GM18517 (cell line): ENCODE measurements around the gene STK32B.

Experiments used
- ATAC-seq: cut with Tn5 transposase; IDR thresholded peaks from one replicate; pipeline ENCODE4 v1.9.1; 2021; ENCODE audit warnings: mild to moderate bottlenecking, moderate library complexity; ENCODE audit not compliant: unreplicated experiment

The STK32B gene

DNA sequence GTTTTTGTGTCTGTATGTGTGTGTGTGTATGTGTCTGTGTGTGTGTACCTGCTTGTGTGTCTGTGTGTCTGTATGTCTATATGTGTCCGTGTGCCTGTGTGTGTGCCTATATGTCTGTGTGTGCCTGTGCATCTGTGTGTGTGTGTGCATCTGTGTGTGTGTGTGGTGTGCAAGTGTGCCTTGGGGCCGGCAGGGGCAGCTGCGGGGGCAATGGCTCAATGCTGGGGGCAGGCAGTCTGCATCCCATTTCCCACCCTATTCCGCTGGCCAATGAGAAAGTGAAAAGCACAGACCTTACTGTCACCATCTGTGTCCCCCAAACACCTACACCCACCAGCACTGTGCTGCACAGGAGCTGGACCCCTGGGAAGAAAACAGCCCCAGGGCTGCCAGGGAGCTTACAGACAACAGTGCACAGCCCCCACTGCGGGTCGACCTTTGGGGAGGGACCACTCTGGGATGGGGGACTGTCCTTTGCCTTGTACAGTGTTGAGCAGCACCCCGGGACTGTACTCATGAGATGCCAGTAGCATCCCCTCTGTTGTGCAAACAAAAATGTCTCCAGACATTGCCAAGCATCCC, 411.1 kb downstream of the STK32B start:
- no peak for ATAC-seq

DNA sequence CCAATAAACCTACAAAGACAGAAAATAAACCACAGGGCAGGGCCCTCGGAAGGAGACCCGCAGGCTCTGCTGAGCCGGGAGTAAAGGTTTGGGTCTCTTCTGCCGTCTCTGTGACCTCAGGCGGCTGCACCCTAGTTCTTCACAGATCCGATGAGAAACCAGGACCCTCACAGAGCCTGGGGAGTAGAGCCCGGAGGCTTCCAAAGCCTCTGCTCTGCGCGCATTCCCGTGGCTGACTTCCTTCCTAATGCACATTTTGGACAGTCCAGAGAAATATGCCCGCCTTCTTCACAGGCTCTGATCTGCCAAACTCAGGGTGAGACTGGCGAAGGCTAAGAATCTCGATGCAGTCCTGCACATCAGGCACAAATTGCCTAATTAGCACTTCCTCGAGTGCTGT, 411.6 kb downstream of the STK32B start:
- ATAC-seq: no peak

DNA sequence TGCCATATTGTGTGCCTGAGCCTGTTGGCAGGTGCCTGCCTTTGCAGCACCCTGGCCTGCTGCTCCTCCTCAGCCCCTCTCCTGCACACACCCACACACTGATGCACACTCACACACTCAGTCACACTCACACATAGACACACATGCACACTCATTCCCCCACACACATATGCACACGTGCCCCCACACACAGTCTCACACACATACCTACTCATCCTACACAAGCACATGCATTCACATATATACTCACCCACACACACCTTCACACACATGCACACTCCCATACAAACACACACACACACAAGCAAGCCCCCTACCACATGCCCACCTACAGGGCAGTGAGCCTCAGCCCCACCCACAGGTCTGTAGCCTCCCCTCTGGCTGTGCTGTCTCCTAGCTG, 412.1 kb downstream of the STK32B start:
- no peak for ATAC-seq

DNA sequence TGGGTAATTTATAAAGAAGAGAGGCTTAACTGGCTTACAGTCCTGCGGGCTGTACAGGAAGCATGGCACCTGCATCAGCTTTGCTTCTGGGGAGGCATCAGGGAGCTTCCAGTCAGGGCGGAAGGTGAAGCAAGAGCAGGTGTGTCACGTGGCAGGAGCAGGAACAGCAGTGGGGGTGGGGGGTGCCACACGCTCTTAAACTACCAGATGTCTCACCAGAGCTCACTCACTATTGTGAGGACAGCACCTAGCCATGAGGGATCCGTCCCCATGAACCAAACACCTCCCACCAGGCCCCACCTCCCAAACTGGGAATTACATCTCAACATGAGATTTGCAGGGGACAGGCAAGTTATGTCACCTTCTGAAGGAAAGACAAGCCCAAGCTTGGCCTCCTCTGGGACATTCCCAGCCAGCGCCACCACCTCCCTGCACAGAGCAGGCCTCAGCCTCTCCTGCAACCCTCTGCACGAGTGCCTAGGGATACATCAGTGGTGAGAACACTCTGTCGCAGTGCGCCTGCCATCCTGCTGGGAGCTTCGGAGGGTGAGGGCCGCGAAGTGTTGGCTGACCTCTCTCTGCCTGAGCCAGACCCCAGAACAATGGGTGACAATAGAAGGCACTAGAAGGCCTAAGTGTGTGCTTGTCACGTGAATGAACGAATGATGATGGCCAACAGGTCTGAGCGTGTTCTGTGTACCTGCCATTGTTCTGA, 412.8 kb downstream of the STK32B start:
- no peak for ATAC-seq

DNA sequence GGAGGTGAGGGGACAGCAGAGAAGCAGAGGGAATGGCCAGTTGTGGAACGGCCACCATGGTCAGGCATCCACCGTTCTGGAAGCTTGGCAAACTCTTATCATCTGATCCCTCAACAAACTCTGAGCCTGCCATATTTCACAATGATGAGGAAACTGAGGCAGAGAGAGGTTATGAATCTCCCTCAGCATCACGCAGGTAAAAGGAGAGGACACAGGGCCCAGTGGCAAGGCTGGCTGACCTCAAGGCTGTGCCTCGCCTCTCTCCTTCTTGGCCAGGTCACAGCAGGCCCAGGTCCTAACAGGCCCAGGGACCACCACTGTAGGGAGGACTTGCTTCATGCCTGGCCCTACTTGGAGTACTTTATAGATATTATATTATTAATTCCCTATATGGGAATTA, 414.2 kb downstream of the STK32B start:
- ATAC-seq: no peak

DNA sequence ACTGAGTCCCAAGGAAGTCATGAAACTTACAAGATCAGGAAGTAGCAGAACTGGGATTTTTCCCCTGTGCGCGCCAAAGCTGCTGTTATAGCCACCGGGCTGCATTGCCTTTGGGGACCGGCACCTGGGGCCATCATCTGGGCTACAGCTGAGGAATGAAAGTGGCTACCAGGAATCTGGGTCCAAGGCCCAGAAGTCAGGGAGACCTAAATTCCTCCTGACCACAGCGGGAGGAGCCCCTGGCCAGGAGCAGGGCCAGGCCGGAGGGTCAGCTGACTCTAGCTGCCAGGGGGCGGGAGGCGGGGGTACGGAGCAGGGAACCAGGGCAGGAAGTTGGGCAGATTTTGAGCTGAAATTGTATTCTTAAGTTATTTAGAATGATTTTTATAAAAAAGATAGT, 414.7 kb downstream of the STK32B start:
- ATAC-seq: no peak

DNA sequence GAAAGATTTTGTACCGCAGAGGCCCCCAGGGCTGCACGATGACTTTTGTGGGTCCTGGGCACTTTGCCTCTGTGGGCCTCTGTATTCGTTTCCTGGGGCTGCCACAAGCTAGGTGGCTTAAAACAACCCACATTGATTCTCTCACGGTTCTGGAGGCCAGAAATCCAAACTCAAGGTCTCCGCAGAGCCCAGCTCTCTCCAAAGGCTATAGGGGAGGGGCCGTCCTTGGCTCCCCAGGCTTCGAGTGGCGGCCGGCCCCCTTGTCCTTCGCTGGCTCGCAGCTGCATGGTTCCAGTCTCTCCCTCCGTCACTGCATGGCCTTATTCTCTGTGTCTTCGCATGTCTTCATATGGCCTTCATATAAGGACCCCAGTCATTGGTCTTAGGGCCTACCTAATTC, 415.8 kb downstream of the STK32B start:
- ATAC-seq: no peak

DNA sequence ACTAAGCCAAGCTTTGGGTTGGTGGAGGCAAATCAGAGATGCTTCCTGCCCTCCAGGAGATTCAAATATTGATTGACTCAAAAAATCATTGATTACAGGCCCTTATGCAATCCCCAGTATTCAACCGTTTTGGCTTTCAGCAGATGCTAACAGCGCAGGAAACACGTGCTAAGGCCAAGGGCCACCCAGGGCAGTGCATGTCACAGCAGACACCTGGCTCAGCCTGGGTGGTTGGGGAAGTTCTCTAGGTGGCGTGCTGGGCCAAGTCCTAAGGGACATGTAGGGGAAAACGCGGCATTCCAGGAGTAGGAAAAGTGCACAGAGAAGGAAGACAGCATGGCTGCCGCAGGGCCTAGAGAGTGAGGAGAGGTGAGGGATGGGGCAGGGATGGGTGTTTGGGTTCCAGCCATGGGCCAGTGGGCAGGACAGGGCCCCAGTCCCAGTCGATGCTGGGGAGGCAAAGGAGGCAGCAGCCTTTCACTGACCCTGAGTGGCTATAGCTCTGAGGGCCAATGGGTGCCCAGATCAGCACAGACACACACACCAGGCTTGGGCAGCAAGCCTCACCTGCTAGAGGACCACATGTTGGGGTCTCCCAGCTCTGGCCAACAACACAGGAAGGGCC, 418.0 kb downstream of the STK32B start:
- ATAC-seq: no peak

DNA sequence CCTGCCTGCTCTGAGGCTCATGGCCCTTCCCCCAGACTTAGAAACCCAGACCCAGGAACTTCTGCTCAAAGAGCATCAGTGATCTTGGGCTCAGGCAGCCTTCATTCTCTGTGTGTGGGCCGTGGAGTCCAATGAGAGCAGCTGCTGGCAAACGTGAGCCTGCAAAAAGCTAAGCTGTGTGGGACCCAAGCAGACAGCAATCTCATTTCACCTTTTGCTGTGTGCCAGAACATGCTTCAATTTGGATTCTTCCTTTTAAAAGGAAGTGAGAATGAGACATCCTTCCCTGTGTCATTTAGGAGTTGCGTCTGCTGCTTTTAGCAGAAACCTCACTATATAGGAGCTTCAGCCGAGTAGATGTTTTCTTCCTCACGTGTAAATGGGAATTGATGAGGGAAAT, 418.6 kb downstream of the STK32B start:
- ATAC-seq: no peak

DNA sequence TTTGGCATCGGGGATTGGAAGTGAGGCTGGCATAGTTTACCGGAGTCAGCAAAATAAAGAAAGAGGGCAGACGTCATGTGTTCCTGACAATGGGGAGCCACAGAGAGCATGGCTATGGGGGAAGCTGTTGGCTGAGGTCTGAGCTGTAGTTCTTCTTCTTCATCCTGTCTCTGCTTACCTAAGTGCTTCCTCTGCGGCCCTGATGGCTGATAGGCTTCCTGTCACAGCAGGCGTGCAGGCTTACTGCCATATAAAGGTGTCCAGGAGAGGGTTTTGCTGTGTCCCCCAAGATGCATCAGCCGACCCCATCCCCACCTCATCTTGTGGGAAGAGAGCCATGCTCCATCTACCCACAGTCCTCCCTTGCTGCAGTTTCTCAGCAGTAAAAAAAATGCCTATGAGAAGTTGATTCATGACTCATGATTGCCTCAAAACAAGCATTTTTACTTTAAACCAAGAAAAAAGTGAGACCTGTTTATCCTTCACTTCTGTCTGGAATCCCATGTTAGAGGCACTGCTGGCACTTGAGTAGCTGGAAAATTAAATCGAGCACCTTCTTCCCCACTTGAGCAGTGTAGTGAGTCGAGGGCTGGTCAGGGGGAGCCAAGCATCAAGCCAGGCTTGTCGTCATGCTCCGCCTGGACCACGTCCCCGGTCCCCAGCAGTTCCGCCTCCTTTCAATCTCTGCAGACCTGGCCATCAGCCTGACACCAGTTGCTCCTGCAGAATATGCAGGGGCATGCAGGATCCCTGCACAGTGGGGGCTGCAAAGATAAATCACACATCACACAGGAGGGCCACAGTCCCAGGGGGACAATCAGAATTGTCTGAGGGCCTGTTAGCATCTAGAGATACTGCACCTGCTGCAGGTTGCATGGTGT, 419.3 kb downstream of the STK32B start:
- ATAC-seq: no peak

DNA sequence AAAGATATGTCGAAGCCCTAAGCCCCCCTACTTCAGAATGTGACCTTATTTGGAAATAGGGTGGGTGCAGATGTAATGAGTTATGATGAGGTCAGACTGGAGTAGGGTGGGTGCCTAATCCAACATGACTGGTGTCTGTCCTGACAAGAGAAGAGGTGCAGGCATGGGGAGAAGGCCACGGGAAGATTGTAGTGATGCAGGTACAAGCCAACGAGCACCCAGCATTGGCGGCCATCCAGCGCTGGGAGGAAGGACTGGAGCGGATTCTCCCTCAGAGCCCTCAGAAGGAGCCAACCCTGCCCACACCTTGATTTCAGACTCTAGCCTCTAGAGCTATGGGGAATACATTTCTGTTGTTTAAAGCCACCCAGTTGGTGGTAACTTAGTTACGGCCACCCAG, 419.9 kb downstream of the STK32B start:
- no peak for ATAC-seq

DNA sequence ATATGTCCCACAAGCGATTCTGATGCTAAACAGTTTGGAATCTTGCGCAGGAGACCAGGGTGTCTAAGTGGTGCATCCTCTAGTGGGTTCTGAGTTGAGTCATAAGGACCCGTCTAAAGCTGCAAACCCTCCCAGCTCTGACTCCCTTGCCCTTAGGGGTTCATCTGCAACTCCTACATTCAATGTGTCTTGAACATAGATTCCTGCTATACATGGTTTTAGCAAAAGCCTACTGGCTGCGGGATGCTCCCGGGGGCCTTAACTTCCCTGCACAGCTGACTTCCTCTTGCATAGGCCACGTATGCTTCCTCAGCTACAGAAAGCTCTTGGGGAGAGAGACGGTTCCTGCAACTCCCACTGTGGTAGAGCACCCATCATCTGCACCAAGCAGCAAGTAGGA, 420.4 kb downstream of the STK32B start:
- ATAC-seq: no peak

DNA sequence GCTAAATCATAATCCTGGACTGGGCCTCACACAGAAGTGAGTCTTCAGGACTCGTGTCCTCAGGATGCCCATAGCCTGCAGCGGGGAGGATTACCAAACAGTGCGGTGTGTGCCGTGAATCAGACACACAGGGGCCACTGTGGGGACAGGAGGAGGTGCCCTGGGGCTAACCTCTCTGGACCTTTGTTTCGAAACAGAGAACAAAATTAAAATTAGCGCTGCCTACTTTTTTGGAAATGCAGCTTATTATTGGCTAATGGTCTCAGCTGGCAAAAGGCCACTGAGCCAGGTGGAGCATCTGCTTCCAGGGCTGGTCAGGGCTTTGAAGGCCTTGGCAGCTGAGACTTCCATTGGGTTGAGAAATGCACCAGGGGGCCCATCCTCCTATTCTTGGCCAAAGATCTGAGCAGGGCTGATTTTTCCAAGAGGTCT, 420.9 kb downstream of the STK32B start:
- ATAC-seq: no peak

DNA sequence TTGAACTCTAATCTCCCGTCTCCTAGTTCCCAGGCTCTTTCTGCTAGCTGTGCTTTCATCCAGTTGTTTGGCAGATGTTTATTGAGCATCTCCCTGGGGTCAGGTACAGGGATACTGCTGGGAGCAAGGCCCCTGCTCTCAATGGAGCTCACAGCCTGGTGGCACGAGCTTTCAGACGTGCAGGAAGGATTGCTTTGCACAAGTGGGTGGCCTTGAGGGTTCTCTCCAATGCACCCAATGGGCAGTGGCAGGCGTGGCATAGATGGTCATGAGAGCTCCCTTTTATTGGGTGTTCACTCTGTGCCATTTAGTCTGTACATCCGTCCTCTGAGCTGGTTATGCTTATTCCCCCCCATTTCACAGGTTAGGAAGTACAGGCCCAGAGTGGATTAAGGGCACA, 421.8 kb downstream of the STK32B start:
- no peak for ATAC-seq

DNA sequence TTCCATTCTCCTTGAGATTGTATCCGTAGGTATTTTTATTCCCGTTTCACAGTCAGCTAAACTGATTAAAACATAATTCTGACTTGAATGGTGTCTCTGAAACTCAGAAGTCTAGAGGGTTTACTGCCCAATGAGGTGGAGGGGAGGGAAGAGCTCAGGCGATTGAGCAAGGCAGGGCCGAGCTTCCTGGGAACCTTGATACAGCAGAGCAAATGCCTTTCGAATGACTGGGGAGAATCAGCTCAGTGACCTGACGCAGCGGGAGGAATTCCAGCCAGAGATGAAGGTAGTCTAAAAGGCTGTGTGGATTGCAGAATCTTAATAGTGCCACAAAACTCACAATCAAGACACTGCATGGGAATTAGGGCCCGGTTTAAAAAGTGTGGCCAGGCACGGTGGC, 423.5 kb downstream of the STK32B start:
- ATAC-seq: no peak

DNA sequence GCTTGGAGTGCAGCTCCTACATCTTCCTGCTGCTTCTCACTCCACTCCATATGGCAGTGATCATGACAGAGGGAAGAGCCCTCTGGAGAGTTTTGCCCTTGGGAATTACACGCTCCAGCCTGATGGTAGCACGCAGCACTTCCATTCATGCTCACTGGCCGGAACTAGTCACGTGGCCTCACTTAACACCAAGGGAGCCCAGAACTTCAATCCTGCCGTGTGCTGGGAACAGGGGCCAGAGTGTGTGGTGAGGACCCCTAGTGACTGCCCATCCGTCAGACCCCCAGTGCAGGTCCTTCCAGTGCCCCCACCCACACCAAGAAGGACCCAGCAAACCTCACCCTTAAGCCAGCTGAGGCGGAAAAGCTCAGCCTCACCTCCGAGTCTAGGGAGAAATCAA, 426.3 kb downstream of the STK32B start:
- ATAC-seq: no peak

DNA sequence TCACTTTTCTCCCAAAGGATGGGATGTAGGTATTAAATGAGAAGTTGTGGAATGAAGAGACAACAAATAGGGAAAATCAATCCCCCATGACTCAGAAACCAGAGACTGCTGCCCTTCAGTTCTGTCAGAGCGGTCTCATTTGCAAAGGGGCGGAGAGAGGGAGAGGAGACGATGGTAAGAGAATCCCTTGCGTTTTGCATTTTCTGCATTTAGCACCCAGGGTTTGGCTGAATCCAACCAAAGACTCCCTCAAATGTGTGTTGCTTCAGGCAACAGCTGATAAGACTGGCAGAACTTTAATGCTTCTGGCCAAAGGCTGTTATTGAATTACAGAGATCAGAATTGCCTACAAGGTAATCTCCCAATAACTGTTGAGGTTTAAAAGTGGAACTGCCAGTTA, 426.9 kb downstream of the STK32B start:
- ATAC-seq: no peak

DNA sequence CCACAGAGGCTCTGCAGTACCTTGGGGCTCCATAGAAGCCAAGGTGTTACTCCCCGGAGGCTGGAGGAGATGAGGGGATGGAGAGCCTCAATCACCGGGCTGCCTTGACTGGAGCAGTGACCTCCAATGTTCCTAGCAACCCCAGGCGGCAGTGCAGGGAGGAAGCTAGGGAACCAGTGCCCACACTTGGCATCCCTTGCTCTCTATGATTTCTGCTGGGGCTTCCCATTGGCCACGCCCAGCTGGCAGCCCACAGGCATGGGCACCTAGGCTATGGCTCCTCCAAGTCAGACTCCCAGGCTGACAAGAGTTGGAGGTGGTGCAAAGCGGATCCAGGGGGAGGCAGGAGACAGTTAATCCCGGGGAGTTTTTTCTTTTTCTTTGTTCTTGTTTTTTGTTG, 427.4 kb downstream of the STK32B start:
- no peak for ATAC-seq

DNA sequence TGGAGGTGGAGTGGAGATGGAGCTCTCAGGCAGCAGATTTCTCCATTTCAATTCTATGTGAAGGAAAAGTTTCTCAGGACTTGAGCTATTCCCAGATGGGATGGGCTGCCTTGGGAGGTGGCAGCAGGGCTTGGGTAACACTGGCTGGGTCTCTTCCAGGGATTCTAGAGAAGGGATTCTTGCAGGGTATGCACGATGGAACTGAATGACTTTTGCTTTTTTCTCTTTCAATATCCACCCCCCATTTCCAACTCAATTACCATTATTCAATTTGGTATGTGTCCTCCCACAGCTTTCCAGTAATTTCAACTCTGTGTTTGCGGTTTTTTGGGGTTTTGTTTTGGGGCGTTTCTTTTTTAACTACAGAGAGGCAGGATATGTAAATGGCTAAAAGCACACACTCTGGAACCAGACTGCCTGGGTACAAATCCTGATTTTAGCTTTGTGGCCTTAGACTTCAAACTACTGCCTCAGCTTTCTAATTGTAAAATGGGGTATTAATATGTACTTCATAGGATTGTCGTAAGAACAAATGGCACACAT, 428.3 kb downstream of the STK32B start:
- ATAC-seq: no peak

DNA sequence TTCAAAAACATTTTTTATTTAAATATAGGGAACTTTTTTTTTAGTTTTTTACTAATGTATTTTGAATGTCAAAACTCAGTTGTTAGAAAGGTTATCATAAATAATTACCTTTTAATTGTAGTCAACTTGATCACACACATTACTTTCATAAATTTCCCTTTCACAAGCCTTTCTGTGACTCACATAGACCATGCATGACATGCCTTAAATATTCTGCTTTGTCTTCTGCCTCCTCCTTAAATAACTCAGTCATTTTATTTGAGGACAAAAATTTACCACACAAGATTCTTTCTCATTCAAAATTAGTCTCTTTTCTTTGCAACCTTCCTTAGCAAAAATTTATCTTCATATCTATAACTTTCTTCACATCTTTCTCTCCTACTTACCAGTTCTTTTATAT, 437.1 kb downstream of the STK32B start:
- ATAC-seq: no peak

DNA sequence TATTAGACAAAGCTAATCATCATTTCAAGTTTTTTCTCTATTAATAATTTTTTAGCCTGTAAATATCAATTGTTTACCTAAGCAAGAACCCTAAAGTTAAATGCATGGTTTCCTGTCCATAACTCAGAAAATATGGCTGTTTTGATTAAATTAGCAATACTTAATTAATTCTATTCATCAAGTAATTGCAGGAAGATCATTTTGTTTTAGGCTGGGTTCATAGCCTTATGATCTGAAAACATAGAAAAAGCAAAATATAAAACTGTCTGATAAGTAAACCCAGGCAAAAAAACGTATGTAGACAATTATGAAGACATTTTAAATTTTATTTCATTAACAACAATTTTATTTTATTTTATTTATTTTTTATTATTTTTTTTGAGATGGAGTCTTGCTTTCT, 438.0 kb downstream of the STK32B start:
- ATAC-seq: no peak
